GM19372 (cell line): ENCODE results near the gene ACBD4.

Experiments
- ATAC-seq: cut with Tn5 transposase; IDR thresholded peaks from one replicate; pipeline ENCODE4 v1.9.1; 2021; ENCODE audit warnings: mild to moderate bottlenecking, low read depth, moderate library complexity; ENCODE audit not compliant: unreplicated experiment

Gene ACBD4

GRCh38 chr17:45104029-45104428 is 31.5 kb upstream of the ACBD4 start:
- no peak for ATAC-seq

GRCh38 chr17:45104497-45104896 is 31.0 kb upstream of the ACBD4 start:
- ATAC-seq, result no peak

GRCh38 chr17:45104907-45105624 is 30.4 kb upstream of the ACBD4 start:
- no peak for ATAC-seq

- no peak for ATAC-seq
Observed at GRCh38 chr17:45106096-45106495, 29.4 kb upstream of the ACBD4 start.

- no peak for ATAC-seq
Observed at GRCh38 chr17:45106582-45106981, 28.9 kb upstream of the ACBD4 start.

- no peak for ATAC-seq
Observed at GRCh38 chr17:45107293-45108010, 28.0 kb upstream of the ACBD4 start.

- no peak for ATAC-seq
Observed at GRCh38 chr17:45108051-45108450, 27.4 kb upstream of the ACBD4 start.

- ATAC-seq, result no peak
Observed at GRCh38 chr17:45108595-45109521, 26.6 kb upstream of the ACBD4 start.

GRCh38 chr17:45110676-45111611 is 24.5 kb upstream of the ACBD4 start:
- no peak for ATAC-seq

- ATAC-seq, result no peak
Observed at GRCh38 chr17:45111850-45112249, 23.6 kb upstream of the ACBD4 start.

- no peak for ATAC-seq
Observed at GRCh38 chr17:45112559-45113423, 22.7 kb upstream of the ACBD4 start.

- ATAC-seq, result no peak
Observed at GRCh38 chr17:45113424-45113754, 22.1 kb upstream of the ACBD4 start.

GRCh38 chr17:45114117-45114932 is 21.2 kb upstream of the ACBD4 start:
- ATAC-seq, result no peak

GRCh38 chr17:45115015-45115625 is 20.4 kb upstream of the ACBD4 start:
- ATAC-seq, result no peak

- no peak for ATAC-seq
Observed at GRCh38 chr17:45115871-45116270, 19.6 kb upstream of the ACBD4 start.

- ATAC-seq, result no peak
Observed at GRCh38 chr17:45116434-45117016, 19.0 kb upstream of the ACBD4 start.

- ATAC-seq, result no peak
Observed at GRCh38 chr17:45117334-45117733, 18.2 kb upstream of the ACBD4 start.
